ENCODE data around the gene NRCAM. TPM values are rescaled to one million over a fixed set of nuclear protein-coding genes. Genes with fewer than 3 reads are reported as not detected.

NRCAM gene
- total RNA-seq, 1 experiment from 2014 or later: 45.7 TPM

DNA sequence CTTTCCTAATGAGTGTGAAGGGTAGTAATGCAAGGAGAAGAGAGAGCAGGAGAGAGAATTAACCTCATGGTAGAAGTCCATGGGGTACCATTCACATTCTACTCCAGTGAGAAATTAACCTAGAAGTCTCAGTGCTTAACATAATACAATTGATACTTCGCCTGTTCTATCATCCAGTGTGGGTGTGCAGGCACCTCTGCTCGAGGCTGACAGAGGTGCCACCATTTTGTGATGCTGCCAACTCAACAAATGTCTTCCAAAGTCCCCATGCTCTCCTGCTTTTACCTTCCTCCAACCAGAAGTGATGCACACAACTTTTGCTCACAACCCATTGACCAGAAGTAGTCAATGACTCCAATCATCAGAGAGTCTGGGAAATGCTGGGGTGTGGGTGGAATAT lies 207.8 kb downstream of the NRCAM start:
- Histone ChIP-seq H3K9me3 (ENCODE audit: low read depth, low read length, poor library complexity, severe bottlenecking) (no peaks in the 10 kb centered on the region), H3K4me3 (ENCODE audit: low read depth, low read length, poor library complexity, severe bottlenecking) (no peak overlapping the region), H3K27ac (ENCODE audit: low read depth, low read length, poor library complexity, severe bottlenecking) (no peak overlapping the region), H3K36me3 (ENCODE audit: insufficient read depth, low read length, poor library complexity, severe bottlenecking) (no peaks in the 10 kb centered on the region), H3K27me3 (replicated peaks; ENCODE audit: insufficient read depth, low read depth, low read length, poor library complexity) (no peaks in the 10 kb centered on the region), H3K4me1 (ENCODE audit: insufficient read depth, low read length, poor library complexity, severe bottlenecking) (no peaks in the 10 kb centered on the region)
- DNase-seq (ENCODE audit: low spot score): no peak
- TF ChIP-seq EZH2 (IDR thresholded peaks at IDR 0.05; ENCODE audit: borderline replicate concordance, low read depth, low read length, poor library complexity, severe bottlenecking): no peak
- TF ChIP-seq, protein P1, sequence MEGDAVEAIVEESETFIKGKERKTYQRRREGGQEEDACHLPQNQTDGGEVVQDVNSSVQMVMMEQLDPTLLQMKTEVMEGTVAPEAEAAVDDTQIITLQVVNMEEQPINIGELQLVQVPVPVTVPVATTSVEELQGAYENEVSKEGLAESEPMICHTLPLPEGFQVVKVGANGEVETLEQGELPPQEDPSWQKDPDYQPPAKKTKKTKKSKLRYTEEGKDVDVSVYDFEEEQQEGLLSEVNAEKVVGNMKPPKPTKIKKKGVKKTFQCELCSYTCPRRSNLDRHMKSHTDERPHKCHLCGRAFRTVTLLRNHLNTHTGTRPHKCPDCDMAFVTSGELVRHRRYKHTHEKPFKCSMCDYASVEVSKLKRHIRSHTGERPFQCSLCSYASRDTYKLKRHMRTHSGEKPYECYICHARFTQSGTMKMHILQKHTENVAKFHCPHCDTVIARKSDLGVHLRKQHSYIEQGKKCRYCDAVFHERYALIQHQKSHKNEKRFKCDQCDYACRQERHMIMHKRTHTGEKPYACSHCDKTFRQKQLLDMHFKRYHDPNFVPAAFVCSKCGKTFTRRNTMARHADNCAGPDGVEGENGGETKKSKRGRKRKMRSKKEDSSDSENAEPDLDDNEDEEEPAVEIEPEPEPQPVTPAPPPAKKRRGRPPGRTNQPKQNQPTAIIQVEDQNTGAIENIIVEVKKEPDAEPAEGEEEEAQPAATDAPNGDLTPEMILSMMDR (conservative IDR thresholded peaks at IDR 0.05; ENCODE audit: low read depth, low read length): no peak
- POLR2A ChIA-PET (ENCODE audit: low non-redundant PET): no interaction called here
- intact Hi-C loops (cut with micrococcal nuclease; ENCODE audit: unreplicated experiment): no loop called here
- CTCF ChIA-PET: no interaction called here
- no TSS peak for BruUV-seq (replicated peaks)

DNA sequence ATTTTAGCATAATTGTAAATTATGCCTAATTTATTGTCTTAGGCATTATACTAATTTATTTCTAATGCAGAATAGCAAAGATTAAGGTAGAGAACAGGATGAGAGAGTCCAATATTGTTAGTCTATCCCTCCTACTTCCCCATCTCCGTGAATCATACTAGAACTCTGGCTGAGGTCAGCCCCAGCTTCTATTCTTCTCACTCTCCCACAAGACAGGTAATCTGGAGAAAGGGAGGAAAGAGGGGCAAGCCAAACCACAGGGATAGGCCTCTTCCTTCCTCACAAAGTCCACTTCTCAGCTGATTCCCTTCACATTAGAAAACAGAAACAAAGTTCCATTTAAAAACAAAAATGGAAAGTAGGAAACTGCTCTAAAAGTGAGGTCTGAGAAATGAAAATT lies 208.6 kb downstream of the NRCAM start:
- Histone ChIP-seq H3K36me3 (ENCODE audit: insufficient read depth, low read length, poor library complexity, severe bottlenecking) (no peaks in the 10 kb centered on the region), H3K4me1 (ENCODE audit: insufficient read depth, low read length, poor library complexity, severe bottlenecking) (peaks cover 1% of the 10 kb centered on the region), H3K27me3 (replicated peaks; ENCODE audit: insufficient read depth, low read depth, low read length, poor library complexity) (no peaks in the 10 kb centered on the region), H3K4me3 (ENCODE audit: low read depth, low read length, poor library complexity, severe bottlenecking) (no peak overlapping the region), H3K27ac (ENCODE audit: low read depth, low read length, poor library complexity, severe bottlenecking) (no peak overlapping the region), H3K9me3 (ENCODE audit: low read depth, low read length, poor library complexity, severe bottlenecking) (no peaks in the 10 kb centered on the region)
- no peak for TF ChIP-seq EZH2 (IDR thresholded peaks at IDR 0.05; ENCODE audit: borderline replicate concordance, low read depth, low read length, poor library complexity, severe bottlenecking)
- TF ChIP-seq, protein P1 (conservative IDR thresholded peaks at IDR 0.05; ENCODE audit: low read depth, low read length): no peak
- DNase-seq (ENCODE audit: low spot score): no peak
- intact Hi-C loops (cut with micrococcal nuclease; ENCODE audit: unreplicated experiment): no loop called here
- BruUV-seq (replicated peaks): no TSS peak
- CTCF ChIA-PET: no interaction called here
- POLR2A ChIA-PET (ENCODE audit: low non-redundant PET): no interaction called here

DNA sequence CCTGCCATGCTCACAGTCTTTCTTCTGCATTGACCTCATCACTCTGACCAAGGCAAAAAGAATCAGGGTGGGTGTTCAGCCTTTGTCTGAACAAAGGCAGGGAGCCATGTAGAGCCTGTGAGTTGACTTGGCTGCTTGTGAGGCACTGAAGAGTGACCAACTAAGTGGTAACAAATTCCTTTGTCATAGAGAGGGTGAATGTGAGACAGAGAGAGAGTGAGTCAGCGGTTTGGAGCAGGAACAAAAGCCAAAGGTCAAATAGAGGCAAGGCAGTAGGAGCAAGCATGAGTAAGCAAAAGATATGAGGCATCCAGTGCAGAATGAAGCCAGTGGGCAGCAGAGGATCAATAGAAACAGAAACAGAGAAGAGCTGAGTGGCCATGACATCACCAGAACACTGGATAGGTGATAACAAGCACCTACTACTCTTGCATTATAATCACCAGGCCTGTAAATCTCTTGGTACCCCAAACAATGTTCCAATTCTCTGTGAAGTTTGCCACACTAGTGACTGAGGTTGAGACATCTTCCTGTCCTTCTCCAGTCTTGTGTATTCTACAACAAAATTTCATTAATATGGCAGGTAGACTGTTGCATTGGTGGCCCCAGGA lies 209.9 kb downstream of the NRCAM start:
- Histone ChIP-seq H3K4me1 (ENCODE audit: insufficient read depth, low read length, poor library complexity, severe bottlenecking) (peaks cover 5% of the 10 kb centered on the region), H3K4me3 (ENCODE audit: low read depth, low read length, poor library complexity, severe bottlenecking) (no peak overlapping the region), H3K27ac (ENCODE audit: low read depth, low read length, poor library complexity, severe bottlenecking) (no peak overlapping the region), H3K36me3 (ENCODE audit: insufficient read depth, low read length, poor library complexity, severe bottlenecking) (no peaks in the 10 kb centered on the region), H3K9me3 (ENCODE audit: low read depth, low read length, poor library complexity, severe bottlenecking) (no peaks in the 10 kb centered on the region), H3K27me3 (replicated peaks; ENCODE audit: insufficient read depth, low read depth, low read length, poor library complexity) (no peaks in the 10 kb centered on the region)
- intact Hi-C loops (cut with micrococcal nuclease; ENCODE audit: unreplicated experiment): no loop called here
- no TSS peak for BruUV-seq (replicated peaks)
- TF ChIP-seq, protein P1 (conservative IDR thresholded peaks at IDR 0.05; ENCODE audit: low read depth, low read length): no peak
- no peak for TF ChIP-seq EZH2 (IDR thresholded peaks at IDR 0.05; ENCODE audit: borderline replicate concordance, low read depth, low read length, poor library complexity, severe bottlenecking)
- CTCF ChIA-PET: no interaction called here
- DNase-seq (ENCODE audit: low spot score): no peak
- POLR2A ChIA-PET (ENCODE audit: low non-redundant PET): no interaction called here

All from A673 (cell line).